PC-3 (cell line): ENCODE measurements around the gene SLC5A10. TPM values are rescaled to one million over a fixed set of nuclear protein-coding genes. Genes with fewer than 3 reads are reported as not detected.

ENCODE experiments used
- ATAC-seq: fragments of 200-7000 bp; cut with Tn5 transposase; 2 replicates; pipeline ENCODE4 v1.9.1; 2020; ENCODE audit warnings: mild to moderate bottlenecking, moderate library complexity
- BruUV-seq: library from RNA; stranded (reverse); fragments of 400-500 nt; replicated peaks from 2 replicates; lab custom pipeline; 2021; lab: Mats Ljungman, UMichigan
- CTCF ChIA-PET: fragments of 300-600 bp; sonication (Branson Sonifier 250); formaldehyde crosslinking; loops from one replicate; lab custom pipeline; 2022; ENCODE audit warnings: antibody characterized with exemption; lab: Charles Lee
- POLR2A ChIA-PET: fragments of 300-600 bp; sonication (Branson Sonifier 250); formaldehyde crosslinking; loops from one replicate; lab custom pipeline; 2022; ENCODE audit warnings: antibody characterized with exemption; ENCODE audit not compliant: unreplicated experiment; lab: Charles Lee
- DNase-seq: peaks from one replicate; pipeline ENCODE4 v3.0.0-alpha.2; 2015
- H2AFZ ChIP-seq: fragments of 300-600 bp; sonication (generic); 2 replicates; pipeline ENCODE4 v1.6.0; 2016; ENCODE audit warnings: antibody characterized with exemption, low read length
- H3F3A ChIP-seq: fragments of 300-600 bp; sonication (generic); one replicate; pipeline ENCODE4 v1.6.0; 2017; ENCODE audit warnings: antibody characterized with exemption, low read length, control low read depth, mild to moderate bottlenecking; ENCODE audit not compliant: unreplicated experiment
- H3K27ac ChIP-seq: fragments of 300-600 bp; sonication (generic); 2 replicates; pipeline ENCODE4 v1.5.1; 2016; ENCODE audit warnings: mild to moderate bottlenecking, low read length
- H3K27me3 ChIP-seq: fragments of 300-600 bp; sonication (generic); 2 replicates; pipeline ENCODE4 v1.6.1; 2016; ENCODE audit warnings: low read length, mixed read lengths
- H3K36me3 ChIP-seq: fragments of 300-600 bp; sonication (generic); 2 replicates; pipeline ENCODE4 v1.6.1; 2016; ENCODE audit warnings: low read depth, mixed run types, low read length, mixed read lengths
- H3K4me1 ChIP-seq: fragments of 300-600 bp; sonication (generic); 2 replicates; pipeline ENCODE4 v1.5.1; 2016; ENCODE audit warnings: low read length; ENCODE audit not compliant: insufficient read depth
- H3K4me2 ChIP-seq: fragments of 300-600 bp; sonication (generic); 2 replicates; pipeline ENCODE4 v1.6.0; 2016; ENCODE audit warnings: low read length
- H3K4me3 ChIP-seq: fragments of 300-600 bp; sonication (generic); 2 replicates; pipeline ENCODE4 v1.5.1; 2016; ENCODE audit warnings: mild to moderate bottlenecking, low read length, mixed read lengths
- H3K79me2 ChIP-seq: fragments of 300-600 bp; sonication (generic); 2 replicates; pipeline ENCODE4 v1.6.1; 2017; ENCODE audit warnings: low read length, mixed read lengths
- H3K9ac ChIP-seq: fragments of 300-600 bp; sonication (generic); 2 replicates; pipeline ENCODE4 v1.6.0; 2016; ENCODE audit warnings: mild to moderate bottlenecking, low read length
- H3K9me2 ChIP-seq: fragments of 300-600 bp; sonication (generic); replicated peaks from 2 replicates; pipeline ENCODE4 v1.6.1; 2016; ENCODE audit warnings: mixed run types, low read length, mixed read lengths
- H3K9me3 ChIP-seq: fragments of 300-600 bp; sonication (generic); 2 replicates; pipeline ENCODE4 v1.6.1; 2016; ENCODE audit warnings: low read length, mixed read lengths
- H4K20me1 ChIP-seq: fragments of 300-600 bp; sonication (generic); 2 replicates; pipeline ENCODE4 v1.6.1; 2016; ENCODE audit warnings: low read length, mixed read lengths
- CTCF ChIP-seq: fragments of 300-600 bp; sonication (generic); conservative IDR thresholded peaks from 2 replicates; pipeline ENCODE4 v1.5.1; 2017; ENCODE audit warnings: antibody characterized with exemption, low read depth, mild to moderate bottlenecking, low read length
- EZH2 ChIP-seq: fragments of 300-600 bp; sonication (generic); IDR thresholded peaks from one replicate; pipeline ENCODE4 v1.6.1; 2017; ENCODE audit warnings: antibody characterized with exemption, mild to moderate bottlenecking, low read length; ENCODE audit not compliant: unreplicated experiment
- EZH2phosphoT487 ChIP-seq: fragments of 300-600 bp; sonication (generic); IDR thresholded peaks from 2 replicates; pipeline ENCODE4 v1.6.1; 2018; ENCODE audit warnings: mild to moderate bottlenecking, antibody characterized with exemption, low read length, borderline replicate concordance
- intact Hi-C: fragments of 100-400 bp; cut with micrococcal nuclease; formaldehyde crosslinking; loops from 2 replicates; pipeline ENCODE4 v1.9.0; 2023
- total RNA-seq: library from RNA; depleted of rRNA; stranded (reverse); fragments of >200 nt; gene quantifications from 2 replicates; pipeline ENCODE4 v1.2.3, GENCODE V29; 2014

SLC5A10 gene
- total RNA-seq, 1 experiment from 2014 or later, result not detected

GRCh38 chr17:18956581-18956980 is 4.6 kb downstream of the SLC5A10 start:
- Histone ChIP-seq H3K36me3 (no peaks in the 10 kb centered on the region), H3K27me3 (no peaks in the 10 kb centered on the region), H3K9ac (no peak overlapping the region), H4K20me1 (no peaks in the 10 kb centered on the region), H3K27ac (no peak overlapping the region), H3K79me2 (no peaks in the 10 kb centered on the region), H2AFZ (no peak overlapping the region), H3F3A (no peaks in the 10 kb centered on the region), H3K9me2 (no peaks in the 10 kb centered on the region), H3K4me3 (no peak overlapping the region), H3K4me1 (no peaks in the 10 kb centered on the region), H3K9me3 (no peaks in the 10 kb centered on the region), H3K4me2 (no peak overlapping the region)
- TF ChIP-seq CTCF (no peak), EZH2 (no peak), EZH2phosphoT487 (no peak)
- ChIA-PET CTCF (no interaction called here), POLR2A (no interaction called here)
- no peak for DNase-seq
- no TSS peak for BruUV-seq
- intact Hi-C loops, result no loop called here
- ATAC-seq, result no peak

GRCh38 chr17:18957831-18958230 is 5.9 kb downstream of the SLC5A10 start:
- no TSS peak for BruUV-seq
- Histone ChIP-seq H3K27ac (no peak overlapping the region), H3K27me3 (no peaks in the 10 kb centered on the region), H3K36me3 (no peaks in the 10 kb centered on the region), H4K20me1 (no peaks in the 10 kb centered on the region), H3K9me2 (no peaks in the 10 kb centered on the region), H3K4me2 (no peak overlapping the region), H2AFZ (no peak overlapping the region), H3F3A (no peaks in the 10 kb centered on the region), H3K4me3 (no peak overlapping the region), H3K9ac (no peak overlapping the region), H3K4me1 (no peaks in the 10 kb centered on the region), H3K9me3 (no peaks in the 10 kb centered on the region), H3K79me2 (no peaks in the 10 kb centered on the region)
- intact Hi-C loops, result no loop called here
- ChIA-PET POLR2A (no interaction called here), CTCF (no interaction called here)
- DNase-seq (no peak), ATAC-seq (no peak)
- TF ChIP-seq CTCF, result no peak
- no peak for TF ChIP-seq EZH2phosphoT487
- TF ChIP-seq EZH2, result no peak

DNA sequence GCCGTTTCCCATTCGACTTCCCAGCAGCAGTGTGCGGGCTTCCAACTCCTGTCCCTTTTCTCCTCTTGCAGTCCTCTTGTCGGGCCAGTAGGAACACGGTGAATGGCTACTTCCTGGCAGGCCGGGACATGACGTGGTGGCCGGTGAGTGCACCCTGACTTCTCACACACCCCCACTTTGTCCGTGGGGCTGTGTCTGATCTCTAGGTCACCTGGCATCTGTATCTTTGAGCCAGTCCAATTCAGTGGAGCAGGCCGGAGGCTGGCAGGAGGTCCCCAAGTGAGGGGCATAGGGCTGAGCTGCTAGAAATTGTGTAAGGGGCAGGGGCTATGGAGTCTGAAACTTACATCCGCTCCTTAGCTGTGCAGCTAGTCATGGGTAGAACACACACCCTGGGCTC is 6.6 kb downstream of the SLC5A10 start:
- intact Hi-C loops, result no loop called here
- no peak for ATAC-seq

More for the DNA sequence above, 6.6 kb downstream of the SLC5A10 start:
- Histone ChIP-seq H3K9ac (no peak overlapping the region), H3K4me3 (no peak overlapping the region), H3K4me1 (no peaks in the 10 kb centered on the region), H3K9me2 (no peaks in the 10 kb centered on the region), H3K36me3 (no peaks in the 10 kb centered on the region), H3K27me3 (no peaks in the 10 kb centered on the region), H3K9me3 (no peaks in the 10 kb centered on the region), H3K27ac (no peak overlapping the region), H3F3A (no peaks in the 10 kb centered on the region), H3K4me2 (no peak overlapping the region), H4K20me1 (no peaks in the 10 kb centered on the region), H3K79me2 (no peaks in the 10 kb centered on the region), H2AFZ (no peak overlapping the region)
- no peak for DNase-seq
- CTCF ChIA-PET, result no interaction called here
- POLR2A ChIA-PET, result no interaction called here
- TF ChIP-seq EZH2phosphoT487 (no peak), EZH2 (no peak), CTCF (no peak)
- no TSS peak for BruUV-seq
